HL-60/S4 treated with phorbol 12-myristate 13-acetate at 8.2 ng/mL for 4 days and 3 days (cell line): ENCODE data around the gene CPNE4.

Experiments
- in situ Hi-C: fragments of 300-500 bp; cut with MboI; formaldehyde crosslinking; loops from 2 replicates; pipeline ENCODE4 v1.15.0; 2022; ENCODE audit warnings: low sequenced_read_pairs

The CPNE4 gene

DNA sequence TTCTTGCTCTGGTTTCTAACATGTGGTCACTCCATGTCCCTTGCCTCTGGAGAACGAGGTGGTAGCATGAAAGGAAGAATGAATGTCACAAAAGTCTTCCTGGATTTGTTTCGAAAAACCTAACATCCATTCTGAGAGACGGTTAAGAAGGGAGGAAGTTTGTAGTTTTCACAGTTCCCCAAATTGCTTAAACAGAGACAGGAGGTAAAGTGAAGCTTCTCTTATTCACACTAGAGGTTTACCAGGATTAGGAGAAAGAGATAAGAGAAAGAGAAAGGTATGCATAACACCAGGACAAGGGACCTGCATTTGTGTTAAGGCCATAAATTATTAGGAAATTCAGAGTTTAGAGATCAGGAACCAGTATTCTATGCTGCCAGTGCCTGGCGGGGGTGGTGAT, 228.1 kb downstream of the CPNE4 start:
- in situ Hi-C loops, result no loop called here

DNA sequence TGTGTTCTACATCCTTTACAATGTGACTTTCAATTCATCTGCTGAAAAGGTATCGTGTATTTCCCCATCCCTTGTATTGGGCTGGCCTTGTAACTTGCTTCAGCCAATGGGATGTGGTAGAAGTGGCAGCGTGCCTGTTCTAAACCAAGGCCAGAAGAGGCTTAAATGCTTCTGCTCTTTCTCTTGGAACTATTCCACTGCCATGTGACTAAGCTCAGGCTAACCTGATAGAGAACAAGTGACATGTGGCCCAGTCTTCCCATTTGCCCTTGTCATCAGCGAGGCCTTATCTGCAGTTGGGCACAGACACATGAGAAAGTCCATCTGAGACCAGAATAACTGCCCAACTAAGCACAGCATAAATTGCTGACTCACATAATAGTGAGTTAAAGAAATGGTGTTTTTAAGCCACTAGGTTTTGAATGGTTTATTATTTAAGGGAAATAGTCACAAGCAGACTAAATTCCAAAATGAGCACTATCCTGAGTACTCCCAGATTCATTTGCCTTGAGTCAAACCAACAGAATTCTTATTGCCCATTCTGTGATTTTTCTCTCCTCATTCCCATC, 230.2 kb downstream of the CPNE4 start:
- in situ Hi-C loops, result no loop called here

DNA sequence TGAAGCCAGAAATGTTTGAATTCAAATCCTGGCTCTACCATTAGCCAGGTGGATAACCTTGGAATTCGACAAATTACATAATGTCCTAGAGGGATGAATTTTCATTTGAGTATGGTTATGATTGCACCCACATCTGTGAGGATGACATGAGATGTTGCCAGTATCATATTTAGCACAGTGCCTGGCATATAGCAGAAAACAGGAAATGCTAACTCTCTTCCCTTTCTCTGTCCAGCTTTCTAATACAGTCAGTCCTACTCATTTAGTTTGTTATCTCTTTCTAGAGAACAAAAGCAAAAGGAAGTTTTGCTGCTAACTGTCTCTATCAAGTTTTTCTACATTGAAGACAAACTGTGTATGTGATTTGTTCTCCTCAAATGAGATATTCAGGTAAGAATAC, 231.7 kb downstream of the CPNE4 start:
- in situ Hi-C loops, result no loop called here

DNA sequence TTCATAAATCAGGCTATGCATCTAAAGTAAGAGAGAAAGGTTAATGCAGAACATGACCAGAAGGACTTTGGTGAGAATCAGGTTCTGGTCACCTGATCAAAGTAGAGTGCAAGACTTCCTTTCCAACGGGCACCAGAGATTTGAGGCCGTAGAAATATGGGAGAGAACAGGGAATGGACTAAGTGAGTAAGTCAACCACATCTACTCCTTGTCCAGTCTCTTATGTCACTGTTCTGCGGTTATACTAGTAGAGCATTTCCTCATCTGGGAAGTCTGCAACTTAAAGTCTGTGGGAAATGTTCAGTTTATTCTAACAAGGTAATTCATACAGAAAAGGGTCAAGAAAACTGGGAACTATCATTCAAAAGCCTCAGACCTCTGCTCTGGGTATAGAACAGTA, 232.8 kb downstream of the CPNE4 start:
- in situ Hi-C loops, result no loop called here

DNA sequence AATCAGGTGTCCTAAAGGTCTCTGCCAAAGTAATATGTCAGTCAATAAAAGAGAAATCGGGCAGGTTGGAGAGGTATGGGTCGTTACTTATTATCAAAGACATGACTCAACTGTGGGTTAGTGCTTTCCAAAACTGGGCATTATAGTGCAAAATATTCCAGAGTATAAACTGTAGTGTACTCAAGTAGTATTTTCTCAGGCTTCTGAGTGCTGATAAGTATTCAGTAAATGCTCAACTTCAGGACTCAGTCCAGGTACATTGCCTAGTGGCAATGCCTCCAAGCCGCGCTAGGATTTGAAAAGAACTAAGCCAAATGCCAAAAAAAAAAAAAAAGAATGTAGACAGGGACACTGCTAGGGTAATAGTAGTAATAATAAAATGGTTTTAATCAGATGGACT, 233.2 kb downstream of the CPNE4 start:
- in situ Hi-C loops, result no loop called here

DNA sequence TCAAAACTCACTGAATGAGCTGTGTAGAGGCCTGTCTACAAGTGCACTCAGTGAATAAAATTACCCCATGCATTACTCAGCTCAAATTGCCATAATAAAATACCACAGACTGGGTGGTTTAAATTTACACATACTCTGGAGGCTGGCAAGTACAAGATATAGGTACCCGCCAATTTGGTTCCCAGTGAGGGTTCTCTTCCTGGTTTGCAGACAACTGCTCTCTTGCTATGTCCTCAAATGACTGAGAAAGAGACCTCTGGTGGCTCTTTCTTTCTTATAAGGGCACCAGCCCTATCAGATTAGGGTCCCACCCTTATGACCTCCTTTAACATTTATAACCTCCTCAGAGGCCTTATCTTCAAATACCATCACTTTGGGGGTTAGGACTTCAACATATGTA, 237.0 kb downstream of the CPNE4 start:
- in situ Hi-C loops, result no loop called here

DNA sequence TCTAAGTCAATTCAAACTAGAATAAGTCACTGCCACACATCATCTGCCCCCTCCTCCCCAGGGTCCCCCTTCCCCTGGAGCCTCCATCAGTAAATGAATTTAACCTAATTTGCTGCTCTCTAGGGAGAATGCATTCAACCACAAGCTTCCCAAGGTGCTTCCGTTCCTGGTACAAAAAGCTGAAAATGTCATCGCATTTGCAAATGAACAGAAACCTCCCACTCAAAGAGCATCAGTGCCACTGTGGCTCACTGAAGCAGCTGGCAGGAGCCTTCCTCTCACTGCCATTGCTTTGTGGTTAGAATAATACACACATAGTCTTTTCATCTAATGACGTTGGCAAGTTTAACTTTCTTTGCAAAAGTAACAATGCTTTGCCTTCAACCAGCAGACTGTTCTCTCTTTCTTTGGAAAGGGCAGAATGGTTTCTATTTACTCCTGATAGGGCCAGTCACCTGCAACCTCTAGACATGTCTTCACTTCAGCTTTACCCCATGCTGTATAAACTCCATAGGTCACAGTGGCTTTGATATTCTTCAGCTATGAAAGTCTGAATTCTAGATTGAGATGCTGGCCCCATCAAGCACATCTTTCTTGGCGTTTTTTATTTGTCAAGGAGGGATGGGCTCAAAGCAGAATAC, 238.1 kb downstream of the CPNE4 start:
- in situ Hi-C loops, result no loop called here

DNA sequence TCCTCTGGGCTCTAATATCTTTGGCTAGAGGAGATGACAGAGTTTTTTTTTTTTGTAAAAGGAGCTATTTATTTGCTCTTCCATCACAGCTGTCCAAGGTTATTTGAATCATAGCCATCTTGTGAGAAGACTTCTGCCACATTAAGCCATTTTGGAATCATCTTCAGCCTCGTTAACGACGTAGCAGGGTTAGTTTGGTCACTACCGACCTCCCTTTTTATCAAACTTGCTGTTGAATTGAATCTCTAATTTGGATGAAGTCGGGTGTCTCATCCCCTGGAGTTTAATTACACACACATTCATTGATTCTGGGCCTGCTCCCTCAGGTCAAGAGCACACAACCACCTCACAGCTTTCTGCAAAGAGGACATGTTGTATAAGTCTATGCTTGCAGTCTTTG, 238.7 kb downstream of the CPNE4 start:
- in situ Hi-C loops, result no loop called here

DNA sequence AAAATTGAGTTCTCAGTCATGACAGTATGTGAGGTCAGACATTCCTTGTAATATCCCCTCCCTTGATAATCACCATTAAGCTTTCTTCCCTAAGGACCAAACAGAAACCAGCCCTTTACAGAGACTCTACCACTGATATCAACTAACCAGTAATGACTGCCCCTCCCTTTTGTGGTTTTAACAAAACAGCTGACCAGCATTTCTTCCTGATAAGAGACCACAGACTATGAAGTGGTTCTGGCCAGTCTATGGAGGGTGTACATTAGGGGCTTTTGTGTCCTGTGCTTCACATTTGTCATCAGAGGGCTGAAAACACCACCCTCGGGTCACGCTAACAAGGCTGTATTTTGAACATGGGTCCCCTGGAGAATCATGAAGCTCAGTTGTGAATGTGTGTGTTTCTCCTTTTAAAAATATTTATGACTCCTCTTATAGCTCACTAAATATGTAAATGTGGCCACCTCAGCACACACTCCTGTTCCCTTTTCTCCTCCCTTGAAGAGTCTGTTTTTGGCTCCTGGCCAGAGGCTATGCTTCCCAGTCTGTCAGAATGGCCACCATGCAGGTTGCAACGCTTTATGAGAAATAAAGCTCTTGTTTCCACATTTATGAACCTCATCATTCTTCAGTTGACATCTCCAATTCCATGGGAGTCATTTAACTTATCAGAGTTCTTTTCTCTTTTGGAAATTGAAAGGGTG, 239.3 kb downstream of the CPNE4 start:
- in situ Hi-C loops, result no loop called here

DNA sequence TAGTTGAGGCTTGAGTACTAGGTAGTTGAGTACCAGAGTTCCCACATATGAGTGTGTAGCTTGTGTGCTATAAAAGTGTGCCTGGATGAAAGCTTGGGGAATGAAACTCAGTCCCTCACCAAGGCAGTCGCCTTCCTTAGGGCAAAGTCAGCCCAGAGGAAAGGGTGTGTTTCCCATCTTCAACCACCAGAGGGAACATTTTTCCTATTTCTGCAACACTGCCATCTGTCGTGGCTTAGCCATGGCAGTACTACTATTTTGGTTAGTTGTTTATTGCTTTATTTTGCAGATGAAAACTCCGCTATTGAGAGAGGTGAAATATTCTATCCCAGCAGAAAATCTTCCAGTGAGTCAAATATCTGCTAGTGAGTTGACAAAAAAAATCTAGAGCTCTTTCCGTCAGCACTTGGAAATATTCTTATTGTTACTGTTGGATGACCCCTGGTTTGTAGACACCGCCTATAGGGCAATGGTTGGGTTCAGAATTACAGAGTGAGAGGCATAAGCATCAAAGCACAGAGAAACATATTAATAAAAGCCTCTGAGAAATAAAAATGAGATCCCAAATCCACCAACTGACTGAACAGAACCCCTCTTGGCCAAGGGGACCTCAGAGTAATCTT, 239.9 kb downstream of the CPNE4 start:
- in situ Hi-C loops, result no loop called here

DNA sequence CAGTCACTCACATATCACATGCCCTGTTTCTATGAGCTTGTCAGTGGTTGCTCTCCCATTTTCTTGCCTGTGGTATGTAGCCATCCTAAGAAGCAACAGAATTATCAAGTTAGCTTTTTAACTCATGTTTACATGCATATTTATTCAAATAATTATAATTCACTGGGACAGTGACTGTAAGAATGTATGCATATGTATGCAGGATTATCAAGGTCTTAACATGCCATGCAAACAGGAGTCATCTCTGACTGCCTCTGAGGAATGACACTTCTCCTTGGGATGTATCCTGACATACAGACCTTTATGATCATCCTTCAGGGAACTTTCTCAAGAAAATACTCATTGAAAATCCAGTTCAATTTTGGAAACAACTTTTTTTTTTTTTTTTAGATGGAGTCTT, 240.9 kb downstream of the CPNE4 start:
- in situ Hi-C loops, result no loop called here

DNA sequence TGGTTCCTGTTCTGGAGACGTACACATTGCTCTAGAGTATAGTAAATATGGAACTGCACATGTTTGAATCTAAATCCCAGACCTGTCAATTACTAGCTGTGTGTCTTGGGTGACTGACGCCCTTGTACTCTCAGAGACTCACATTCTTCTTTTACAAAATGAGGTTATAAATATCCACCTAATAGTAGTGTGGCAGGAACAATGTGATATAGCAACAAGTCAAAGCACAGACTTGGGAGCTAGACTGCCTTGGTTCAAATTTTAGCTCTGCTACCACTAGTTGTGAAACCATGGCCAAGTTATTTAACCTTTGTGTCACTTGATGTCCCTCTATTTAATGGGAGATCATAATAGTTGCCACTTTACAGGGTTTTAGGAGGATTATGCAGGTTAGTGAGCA, 245.6 kb downstream of the CPNE4 start:
- in situ Hi-C loops, result no loop called here

DNA sequence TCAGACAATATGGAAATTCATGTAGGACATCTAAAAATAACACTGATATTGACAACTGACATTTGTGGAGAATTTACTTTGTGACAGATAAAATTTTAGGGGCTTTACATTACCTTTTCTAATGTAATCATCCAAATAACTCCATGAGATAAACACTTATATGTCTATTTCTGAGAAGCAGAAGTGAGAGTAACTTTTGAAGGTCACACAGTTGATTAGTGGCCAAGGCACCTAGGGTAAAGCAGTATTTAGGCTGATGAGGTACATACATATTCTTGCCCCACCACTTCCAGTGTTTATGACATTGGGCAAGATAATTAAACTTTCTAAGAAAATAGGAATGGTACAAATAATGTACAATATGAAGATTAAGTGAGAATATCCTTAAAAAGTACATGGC, 248.4 kb downstream of the CPNE4 start:
- in situ Hi-C loops, result no loop called here

DNA sequence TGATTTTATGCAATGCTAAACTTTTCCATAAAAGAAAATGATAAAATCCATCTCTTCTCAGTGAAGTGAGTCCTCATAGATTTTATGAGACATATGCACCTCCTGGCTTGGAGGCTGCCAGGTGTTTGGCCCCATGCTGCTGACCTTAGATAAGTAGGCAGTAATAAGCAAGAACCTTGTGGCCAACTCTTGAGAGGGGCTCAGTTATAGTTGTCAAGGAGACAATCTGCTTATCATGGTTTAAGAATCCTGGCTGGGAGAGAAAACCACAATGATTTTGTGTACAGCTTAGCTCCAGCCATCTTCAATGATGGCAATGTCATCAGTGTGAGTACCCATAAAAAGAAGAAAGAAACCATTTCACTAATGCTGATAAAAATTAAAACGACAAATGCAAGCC, 252.1 kb downstream of the CPNE4 start:
- in situ Hi-C loops, result no loop called here

DNA sequence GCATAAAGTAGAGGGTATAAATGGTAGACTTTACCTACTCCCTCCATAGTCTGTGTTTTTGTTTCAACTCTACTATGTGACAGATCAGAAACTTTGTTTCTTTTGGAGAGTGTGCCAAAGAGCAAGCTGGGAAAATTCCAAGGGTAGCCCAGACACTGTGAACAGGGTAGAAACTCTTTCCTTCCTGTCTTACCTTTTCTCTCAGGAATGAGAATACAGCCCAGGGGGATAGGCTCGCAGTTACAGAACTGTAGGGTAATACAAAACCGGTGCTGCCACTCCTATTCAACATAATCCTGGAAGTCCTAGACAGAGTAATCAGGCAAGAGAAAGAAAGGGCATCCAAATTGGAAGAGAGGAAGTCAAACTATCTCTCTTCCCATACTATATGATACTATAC, 256.3 kb downstream of the CPNE4 start:
- in situ Hi-C loops, result no loop called here

DNA sequence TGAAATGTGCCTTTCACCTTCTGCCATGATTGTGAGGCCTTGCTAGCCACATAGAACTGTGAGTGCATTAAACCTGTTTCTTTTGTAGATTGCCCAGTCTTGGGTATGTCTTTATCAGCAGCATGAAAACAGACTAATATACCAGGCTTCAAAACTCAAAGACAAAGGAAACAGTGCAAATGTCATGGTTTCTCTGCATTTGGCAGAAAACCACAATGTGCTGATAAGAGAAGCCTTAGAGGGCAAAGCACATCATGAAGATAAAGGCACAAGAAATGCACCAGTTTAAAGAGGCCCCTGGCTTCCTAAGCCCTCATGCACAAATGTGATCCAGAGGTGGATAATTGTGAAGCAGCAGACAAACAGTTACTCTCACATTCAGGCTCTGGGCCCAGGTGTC, 259.2 kb downstream of the CPNE4 start:
- in situ Hi-C loops, result no loop called here

DNA sequence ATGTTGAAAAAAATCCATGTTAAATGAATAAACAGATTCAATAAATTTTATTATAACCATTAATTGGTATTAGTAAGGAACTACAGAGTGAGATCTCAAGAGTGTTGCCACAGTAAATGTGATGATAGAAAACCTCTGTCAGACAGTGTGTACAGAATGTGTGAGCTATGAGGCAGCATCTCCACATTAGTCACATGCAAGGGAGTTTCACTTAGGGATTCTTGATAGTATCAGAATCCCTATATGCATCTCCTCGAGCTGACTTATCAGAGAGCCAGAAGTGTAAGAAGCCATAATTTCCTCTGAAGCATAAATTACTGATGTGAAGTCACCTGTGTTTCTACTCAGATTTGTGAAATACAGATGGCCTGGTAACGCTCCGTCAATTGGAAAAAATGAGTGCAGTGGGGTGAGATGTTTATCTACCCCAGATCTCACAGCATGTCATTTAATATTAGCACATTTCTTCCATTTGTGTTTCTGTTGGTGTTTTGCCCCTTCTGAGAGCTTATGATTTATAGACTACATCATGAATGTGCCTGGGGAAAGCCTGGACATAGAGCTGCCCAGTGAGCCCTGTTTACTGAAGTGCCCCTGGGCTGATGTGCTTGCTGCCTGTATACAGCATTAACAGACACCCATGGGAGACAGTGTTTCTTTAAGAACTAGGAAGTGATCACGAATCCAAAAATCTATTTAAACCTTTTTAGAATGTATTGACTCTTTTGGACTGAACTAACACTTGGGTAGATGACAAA, 262.4 kb downstream of the CPNE4 start:
- in situ Hi-C loops, result no loop called here

DNA sequence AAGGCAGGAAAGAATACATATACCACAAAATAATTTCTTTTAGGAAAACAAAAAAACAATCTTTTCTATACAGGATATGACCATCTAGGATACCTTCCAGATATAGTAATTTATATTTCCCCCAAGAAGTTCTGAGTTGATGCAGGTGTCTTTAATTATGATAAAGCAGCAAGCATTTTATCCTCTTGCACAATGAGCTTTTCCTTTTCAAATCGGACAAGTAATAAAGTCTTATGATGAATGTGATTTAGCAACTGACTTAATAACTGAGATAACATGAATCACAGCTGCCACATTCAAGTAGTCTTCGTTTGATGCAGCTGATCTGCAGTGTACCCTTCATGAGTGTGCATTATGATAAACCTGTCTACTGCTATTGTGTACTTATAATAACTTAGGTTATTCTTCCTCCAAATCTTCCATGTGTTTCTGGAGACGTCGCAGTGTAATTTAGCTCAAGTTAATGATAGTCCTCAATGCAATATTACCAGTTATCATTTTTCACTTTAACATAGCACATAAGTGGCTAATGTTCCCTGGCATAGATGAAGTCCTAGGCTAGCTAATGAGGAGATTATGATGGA, 271.7 kb downstream of the CPNE4 start:
- in situ Hi-C loops, result no loop called here

DNA sequence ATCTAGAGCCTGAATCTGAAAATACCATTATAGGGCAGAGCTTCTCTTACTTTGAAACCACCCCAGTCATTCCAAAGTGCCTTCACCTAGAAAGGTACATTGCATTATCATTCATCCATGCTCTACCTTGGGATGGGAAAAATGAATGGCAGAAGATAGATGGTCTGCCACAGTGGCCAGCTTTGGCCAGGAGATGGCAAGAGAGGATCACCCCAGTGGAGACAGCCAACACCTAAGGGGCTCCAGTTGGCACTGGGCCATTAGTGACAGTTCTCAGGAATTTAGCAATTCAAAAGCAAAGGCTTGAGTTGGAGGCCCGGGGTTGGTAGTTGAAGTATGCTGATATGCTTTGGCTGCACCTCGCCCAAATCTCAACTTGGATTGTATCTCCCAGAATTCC, 278.4 kb downstream of the CPNE4 start:
- in situ Hi-C loops, result no loop called here

DNA sequence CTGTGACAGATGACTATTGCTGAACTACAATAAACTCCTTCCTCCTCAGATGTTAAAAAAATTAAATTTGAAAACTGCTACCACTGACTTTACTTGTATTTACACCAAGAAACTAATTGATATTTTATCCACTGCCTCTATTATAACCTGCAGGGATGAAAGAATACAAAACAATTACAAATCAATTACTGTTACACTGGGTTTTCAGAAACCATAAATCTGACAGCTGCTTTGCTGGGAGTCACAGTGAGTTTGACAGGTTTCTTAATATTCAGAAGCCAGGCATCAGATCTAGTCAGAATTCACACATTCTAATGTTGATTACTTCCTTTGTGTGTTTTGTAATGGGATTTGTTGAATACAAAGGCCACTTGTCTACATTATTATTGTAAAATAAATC, 279.4 kb downstream of the CPNE4 start:
- in situ Hi-C loops, result no loop called here

DNA sequence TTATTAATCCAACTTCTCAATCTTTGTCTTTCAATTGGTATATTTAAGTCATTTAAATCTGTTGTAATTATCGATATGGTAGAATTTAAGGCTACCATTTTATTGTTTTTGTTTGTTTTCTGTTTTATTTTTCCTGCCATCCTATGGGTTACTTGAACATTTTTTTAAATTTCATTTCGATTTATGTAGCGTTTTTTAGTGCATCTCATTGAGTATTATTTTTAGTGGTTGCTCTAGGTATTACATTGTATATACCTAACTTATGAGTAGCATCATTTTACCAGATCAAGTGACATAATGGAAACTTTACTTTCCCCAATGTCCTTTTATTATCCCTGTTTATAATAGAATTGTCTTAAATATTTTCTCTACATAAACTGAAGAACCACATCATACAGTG, 284.6 kb downstream of the CPNE4 start:
- in situ Hi-C loops, result no loop called here
